Smooth muscle cell (in vitro differentiated cells): Measurements from ENCODE around the gene FASTKD2. TPM values are rescaled to one million over a fixed set of nuclear protein-coding genes. Genes with fewer than 3 reads are reported as not detected.

Experiments used
- DNase-seq: peaks from one replicate; lab custom pipeline; 2025; ENCODE audit not compliant: unreplicated experiment; lab: John Stamatoyannopoulos, UW
- H2AFZ ChIP-seq: fragments of 200-600 bp; sonication (generic); 2 replicates; pipeline ENCODE4 v1.6.0; 2016; ENCODE audit warnings: antibody characterized with exemption, low read depth, mild to moderate bottlenecking
- H3F3A ChIP-seq: fragments of 200-600 bp; sonication (generic); 2 replicates; pipeline ENCODE4 v1.6.0; 2017; ENCODE audit warnings: antibody characterized with exemption, low read depth
- H3K27ac ChIP-seq: fragments of 200-600 bp; sonication (generic); 2 replicates; pipeline ENCODE4 v1.5.1; 2016; ENCODE audit warnings: low read depth, mild to moderate bottlenecking
- H3K27me3 ChIP-seq: fragments of 200-600 bp; sonication (generic); 2 replicates; pipeline ENCODE4 v1.6.1; 2016; ENCODE audit warnings: low read depth, mild to moderate bottlenecking
- H3K36me3 ChIP-seq: fragments of 200-600 bp; sonication (generic); 2 replicates; pipeline ENCODE4 v1.5.1; 2016; ENCODE audit warnings: low read depth
- H3K4me1 ChIP-seq: fragments of 200-600 bp; sonication (generic); 2 replicates; pipeline ENCODE4 v1.5.1; 2016; ENCODE audit warnings: low read depth
- H3K4me2 ChIP-seq: fragments of 200-600 bp; sonication (generic); 2 replicates; pipeline ENCODE4 v1.6.0; 2016; ENCODE audit warnings: mild to moderate bottlenecking
- H3K4me3 ChIP-seq: fragments of 200-600 bp; sonication (generic); 2 replicates; pipeline ENCODE4 v1.5.1; 2016; ENCODE audit warnings: mild to moderate bottlenecking
- H3K79me2 ChIP-seq: fragments of 200-600 bp; sonication (generic); 2 replicates; pipeline ENCODE4 v1.6.0; 2016; ENCODE audit warnings: low read depth, mild to moderate bottlenecking
- H3K9ac ChIP-seq: fragments of 200-600 bp; sonication (generic); 2 replicates; pipeline ENCODE4 v1.6.0; 2016; ENCODE audit warnings: low read depth
- H3K9me3 ChIP-seq: fragments of 200-600 bp; sonication (generic); replicated peaks from 2 replicates; pipeline ENCODE4 v1.5.1; 2016; ENCODE audit warnings: low read depth
- H4K20me1 ChIP-seq: fragments of 200-600 bp; sonication (generic); 2 replicates; pipeline ENCODE4 v1.6.0; 2016; ENCODE audit warnings: low read depth
- WGBS: methylation state at CpG from one replicate; pipeline ENCODE4 v1.1.7; 2016; ENCODE audit warnings: low lambda C conversion rate; 5-methylcytosine and 5-hydroxymethylcytosine counted together
- polyA plus RNA-seq: library from polyadenylated mRNA; unstranded; fragments of >200 nt; fragmentation: Nextera tagmentation; extraction: Ambion mirVana; gene quantifications from 2 replicates; pipeline ENCODE4 v1.2.1, GENCODE V29; 2016
- total RNA-seq: library from RNA; depleted of rRNA; stranded (reverse); fragments of >200 nt; gene quantifications from 2 replicates; pipeline ENCODE4 v1.2.3, GENCODE V29; 2014
- TF ChIP-seq, protein P1 (sequence below): fragments of 200-600 bp; sonication (generic); IDR thresholded peaks from 2 replicates; pipeline ENCODE4 v1.5.1; 2017; ENCODE audit warnings: borderline replicate concordance, mild to moderate bottlenecking, antibody characterized with exemption; ENCODE audit not compliant: insufficient read depth, poor library complexity, severe bottlenecking

Gene FASTKD2
- total and polyA plus RNA-seq, 2 experiments from 2014 or later, result 15.7 to 32.5 TPM

DNA sequence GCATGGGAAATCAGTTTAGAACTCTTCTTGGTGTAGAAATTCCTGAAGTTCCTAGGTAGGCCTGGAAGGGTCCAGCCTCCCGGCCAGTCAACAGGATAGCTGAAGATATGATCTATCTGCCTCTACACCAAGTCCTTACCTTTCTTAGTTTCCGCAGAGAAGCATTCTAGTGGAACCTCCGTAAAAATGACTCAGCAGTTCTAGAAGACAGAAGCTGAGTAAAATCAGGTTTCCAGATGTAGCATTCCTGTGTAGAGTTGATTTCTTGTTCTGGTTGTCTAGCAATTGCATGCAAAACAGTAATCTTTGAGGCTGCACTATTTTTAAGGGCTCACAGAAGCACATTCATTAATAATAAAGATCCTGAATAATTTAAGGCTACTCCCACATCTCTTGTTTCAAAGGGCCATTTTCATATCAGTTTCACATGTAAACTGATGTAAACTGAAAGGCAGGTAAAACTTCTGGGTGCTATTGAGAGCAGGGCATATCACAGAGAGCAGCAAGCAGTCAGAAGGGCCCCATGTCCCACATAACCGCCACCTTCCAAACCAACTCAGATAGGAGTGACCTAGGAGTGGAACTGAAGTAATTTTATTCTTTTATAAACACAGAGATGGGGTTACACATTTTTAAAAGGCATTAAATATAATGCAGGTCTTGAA, 44.0 kb upstream of the FASTKD2 start:
- Histone ChIP-seq H3K79me2 (no peaks in the 10 kb centered on the region), H3K9ac (no peak overlapping the region), H3K4me2 (no peak overlapping the region), H2AFZ (no peak overlapping the region), H3K9me3 (no peaks in the 10 kb centered on the region), H3K4me1 (no peaks in the 10 kb centered on the region), H4K20me1 (no peaks in the 10 kb centered on the region), H3K27me3 (no peaks in the 10 kb centered on the region), H3K27ac (no peak overlapping the region), H3F3A (no peaks in the 10 kb centered on the region), H3K4me3 (no peak overlapping the region), H3K36me3 (no peaks in the 10 kb centered on the region)
- no peak for DNase-seq
- TF ChIP-seq, protein P1, sequence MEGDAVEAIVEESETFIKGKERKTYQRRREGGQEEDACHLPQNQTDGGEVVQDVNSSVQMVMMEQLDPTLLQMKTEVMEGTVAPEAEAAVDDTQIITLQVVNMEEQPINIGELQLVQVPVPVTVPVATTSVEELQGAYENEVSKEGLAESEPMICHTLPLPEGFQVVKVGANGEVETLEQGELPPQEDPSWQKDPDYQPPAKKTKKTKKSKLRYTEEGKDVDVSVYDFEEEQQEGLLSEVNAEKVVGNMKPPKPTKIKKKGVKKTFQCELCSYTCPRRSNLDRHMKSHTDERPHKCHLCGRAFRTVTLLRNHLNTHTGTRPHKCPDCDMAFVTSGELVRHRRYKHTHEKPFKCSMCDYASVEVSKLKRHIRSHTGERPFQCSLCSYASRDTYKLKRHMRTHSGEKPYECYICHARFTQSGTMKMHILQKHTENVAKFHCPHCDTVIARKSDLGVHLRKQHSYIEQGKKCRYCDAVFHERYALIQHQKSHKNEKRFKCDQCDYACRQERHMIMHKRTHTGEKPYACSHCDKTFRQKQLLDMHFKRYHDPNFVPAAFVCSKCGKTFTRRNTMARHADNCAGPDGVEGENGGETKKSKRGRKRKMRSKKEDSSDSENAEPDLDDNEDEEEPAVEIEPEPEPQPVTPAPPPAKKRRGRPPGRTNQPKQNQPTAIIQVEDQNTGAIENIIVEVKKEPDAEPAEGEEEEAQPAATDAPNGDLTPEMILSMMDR, result no peak
- WGBS, result 71% methylated on average over 4 of the region's 4 CpGs

DNA sequence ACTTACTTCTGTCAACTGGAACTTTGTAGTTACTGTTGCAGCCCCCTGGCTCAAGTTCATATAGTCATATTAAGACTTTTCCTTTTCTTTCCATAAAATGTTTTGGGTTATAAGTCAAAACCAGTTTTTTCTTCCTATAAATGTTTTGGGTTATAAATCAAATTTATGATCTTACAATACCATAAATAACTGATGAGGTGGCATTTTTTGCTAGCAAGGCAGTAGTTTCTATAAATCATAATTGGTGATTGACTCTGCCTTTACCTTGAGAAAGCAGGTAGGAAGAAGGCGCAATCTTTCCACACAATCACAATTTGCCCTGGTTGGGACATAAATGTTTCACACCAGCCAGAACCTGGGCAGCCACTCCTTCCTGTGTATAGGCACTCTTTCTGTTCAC, 42.1 kb upstream of the FASTKD2 start:
- TF ChIP-seq, protein P1, result no peak
- Histone ChIP-seq H3K79me2 (no peaks in the 10 kb centered on the region), H2AFZ (no peak overlapping the region), H3K9me3 (no peaks in the 10 kb centered on the region), H3K9ac (no peak overlapping the region), H4K20me1 (no peaks in the 10 kb centered on the region), H3K27me3 (no peaks in the 10 kb centered on the region), H3K4me2 (no peak overlapping the region), H3K4me1 (no peaks in the 10 kb centered on the region), H3K36me3 (no peaks in the 10 kb centered on the region), H3K4me3 (no peak overlapping the region), H3F3A (no peaks in the 10 kb centered on the region), H3K27ac (no peak overlapping the region)
- 100% methylated on average over 1 of the region's 1 CpG for WGBS
- DNase-seq, result no peak

GRCh38 chr2:206727287-206727686, 38.1 kb upstream of the FASTKD2 start:
- Histone ChIP-seq H3K4me2 (no peak overlapping the region), H2AFZ (no peak overlapping the region), H3K79me2 (no peaks in the 10 kb centered on the region), H4K20me1 (no peaks in the 10 kb centered on the region), H3K27me3 (no peaks in the 10 kb centered on the region), H3K4me1 (no peaks in the 10 kb centered on the region), H3K27ac (no peak overlapping the region), H3K9me3 (no peaks in the 10 kb centered on the region), H3K36me3 (no peaks in the 10 kb centered on the region), H3K9ac (no peak overlapping the region), H3F3A (no peaks in the 10 kb centered on the region), H3K4me3 (no peak overlapping the region)
- DNase-seq, result no peak
- 91% methylated on average over 2 of the region's 2 CpGs for whole genome bisulfite sequencing
- TF ChIP-seq, protein P1, result no peak
